Skin of body (tissue), 2 donors: ENCODE measurements around the gene CETP. TPM values are rescaled to one million over a fixed set of nuclear protein-coding genes. Genes with fewer than 3 reads are reported as not detected.
"Not testable (repeated sequence)": the region's sequence is repeated elsewhere in the genome, so short reads cannot be mapped to it uniquely, and the experiment has no call there.

Source experiments
- DNase-seq: peaks from one replicate; lab custom pipeline; 2025; lab: John Stamatoyannopoulos, UW
- total RNA-seq: library from RNA; depleted of rRNA; stranded (reverse); fragments of >200 nt; gene quantifications from one replicate; pipeline ENCODE4 v1.2.3, GENCODE V29; 2014

Gene CETP
- total RNA-seq, 1 donor from 2014 or later, result 2.9 TPM

GRCh38 chr16:56997264-56997663, 35.5 kb downstream of the CETP start:
- DNase-seq, result no peak

- no peak for DNase-seq
Measured at GRCh38 chr16:56997931-56998330, 36.2 kb downstream of the CETP start.

GRCh38 chr16:56998352-56998751, 36.6 kb downstream of the CETP start:
- DNase-seq, result no peak

- DNase-seq, result no peak
Measured at GRCh38 chr16:56998861-56999260, 37.1 kb downstream of the CETP start.

- DNase-seq, result no peak
Measured at GRCh38 chr16:56999409-57000270, 37.9 kb downstream of the CETP start.

GRCh38 chr16:57000271-57001025, 38.7 kb downstream of the CETP start:
- DNase-seq, result no peak

- DNase-seq, result no peak
Measured at GRCh38 chr16:57001026-57001679, 39.4 kb downstream of the CETP start.

- DNase-seq, result no peak
Measured at GRCh38 chr16:57003439-57004386, 42.0 kb downstream of the CETP start.

GRCh38 chr16:57004387-57005250, 42.9 kb downstream of the CETP start:
- no peak for DNase-seq

GRCh38 chr16:57005597-57005996, 43.8 kb downstream of the CETP start:
- DNase-seq, result not testable (repeated sequence)

- DNase-seq, result no peak
Measured at GRCh38 chr16:57007050-57007449, 45.3 kb downstream of the CETP start.

GRCh38 chr16:57007530-57007929, 45.8 kb downstream of the CETP start:
- no peak for DNase-seq

- no peak for DNase-seq
Measured at GRCh38 chr16:57008440-57008839, 46.7 kb downstream of the CETP start.

- DNase-seq, result no peak
Measured at GRCh38 chr16:57009643-57010170, 48.0 kb downstream of the CETP start.

- DNase-seq, result no peak
Measured at GRCh38 chr16:57012353-57012752, 50.6 kb downstream of the CETP start.

- no peak for DNase-seq
Measured at GRCh38 chr16:57013229-57013628, 51.5 kb downstream of the CETP start.

- DNase-seq, result no peak
Measured at GRCh38 chr16:57013902-57014301, 52.2 kb downstream of the CETP start.

GRCh38 chr16:57016301-57016700, 54.6 kb downstream of the CETP start:
- DNase-seq, result no peak

GRCh38 chr16:57016831-57017230, 55.1 kb downstream of the CETP start:
- DNase-seq, result no peak

GRCh38 chr16:57017251-57017650, 55.5 kb downstream of the CETP start:
- no peak for DNase-seq
